Mesendoderm (in vitro differentiated cells): ENCODE measurements around the gene ATXN7L1.
A peak's percentile ranks its signal among the peaks of the same experiment; 100 is the strongest.
"Not testable (repeated sequence)": the region's sequence is repeated elsewhere in the genome, so short reads cannot be mapped to it uniquely, and the experiment has no call there.

Experiments used
- DNase-seq: peaks from one replicate; pipeline ENCODE4 v3.0.0; 2013
- H2AK5ac ChIP-seq: 2 replicates; pipeline ENCODE4 v1.6.1; 2013; ENCODE audit warnings: low read length, inconsistent platforms
- H2BK120ac ChIP-seq: 2 replicates; pipeline ENCODE4 v1.6.1; 2013; ENCODE audit warnings: low read depth, mild to moderate bottlenecking, low read length, moderate library complexity, mixed read lengths
- H2BK15ac ChIP-seq: replicated peaks from 2 replicates; pipeline ENCODE4 v1.6.1; 2013; ENCODE audit warnings: low read depth, mild to moderate bottlenecking, moderate library complexity
- H2BK5ac ChIP-seq: 2 replicates; pipeline ENCODE4 v1.6.1; 2013; ENCODE audit warnings: low read length, inconsistent platforms
- H3K18ac ChIP-seq: 2 replicates; pipeline ENCODE4 v1.6.1; 2013; ENCODE audit warnings: mild to moderate bottlenecking, low read length, mixed read lengths
- H3K23ac ChIP-seq: one replicate; pipeline ENCODE4 v1.6.1; 2013; ENCODE audit warnings: low read length
- H3K27ac ChIP-seq: 2 replicates; pipeline ENCODE4 v1.5.1; 2013; ENCODE audit warnings: low read depth, mild to moderate bottlenecking, inconsistent platforms, low read length, moderate library complexity
- H3K27me3 ChIP-seq: 2 replicates; pipeline ENCODE4 v1.6.1; 2013; ENCODE audit warnings: low read length, control low read depth, mild to moderate bottlenecking, inconsistent platforms; ENCODE audit not compliant: insufficient read depth, poor library complexity
- H3K36me3 ChIP-seq: 2 replicates; pipeline ENCODE4 v1.6.1; 2013; ENCODE audit warnings: low read length, inconsistent platforms; ENCODE audit not compliant: control insufficient read depth, insufficient read depth
- H3K4ac ChIP-seq: one replicate; pipeline ENCODE4 v1.6.1; 2013; ENCODE audit warnings: low read depth, mild to moderate bottlenecking, low read length, moderate library complexity
- H3K4me1 ChIP-seq: 2 replicates; pipeline ENCODE4 v1.6.1; 2013; ENCODE audit warnings: low read depth, low read length, inconsistent platforms; ENCODE audit not compliant: control insufficient read depth
- H3K4me2 ChIP-seq: 2 replicates; pipeline ENCODE4 v1.6.1; 2013; ENCODE audit warnings: low read length
- H3K4me3 ChIP-seq: 2 replicates; pipeline ENCODE4 v1.5.1; 2013; ENCODE audit warnings: mild to moderate bottlenecking, low read length
- H3K56ac ChIP-seq: one replicate; pipeline ENCODE4 v1.6.1; 2013; ENCODE audit warnings: low read length
- H3K79me1 ChIP-seq: 2 replicates; pipeline ENCODE4 v1.6.1; 2013; ENCODE audit warnings: low read length, inconsistent platforms
- H3K79me2 ChIP-seq: 2 replicates; pipeline ENCODE4 v1.6.1; 2013; ENCODE audit warnings: mild to moderate bottlenecking, low read length; ENCODE audit not compliant: control insufficient read depth, insufficient read depth
- H3K9ac ChIP-seq: 2 replicates; pipeline ENCODE4 v1.6.1; 2013; ENCODE audit warnings: low read length, inconsistent platforms
- H4K5ac ChIP-seq: one replicate; pipeline ENCODE4 v1.6.1; 2013; ENCODE audit warnings: low read length
- H4K8ac ChIP-seq: one replicate; pipeline ENCODE4 v1.6.1; 2013; ENCODE audit warnings: low read depth, mild to moderate bottlenecking, control low read depth, low read length, moderate library complexity
- WGBS: extraction: QIAGEN DNeasy Blood & Tissue Kit; methylation state at CpG from one replicate; pipeline ENCODE4 v1.1.7; 2013; ENCODE audit warnings: low lambda C conversion rate, missing lambda C conversion rate; ENCODE audit not compliant: insufficient coverage; ENCODE audit errors: extremely low coverage; 5-methylcytosine and 5-hydroxymethylcytosine counted together

The ATXN7L1 gene

DNA sequence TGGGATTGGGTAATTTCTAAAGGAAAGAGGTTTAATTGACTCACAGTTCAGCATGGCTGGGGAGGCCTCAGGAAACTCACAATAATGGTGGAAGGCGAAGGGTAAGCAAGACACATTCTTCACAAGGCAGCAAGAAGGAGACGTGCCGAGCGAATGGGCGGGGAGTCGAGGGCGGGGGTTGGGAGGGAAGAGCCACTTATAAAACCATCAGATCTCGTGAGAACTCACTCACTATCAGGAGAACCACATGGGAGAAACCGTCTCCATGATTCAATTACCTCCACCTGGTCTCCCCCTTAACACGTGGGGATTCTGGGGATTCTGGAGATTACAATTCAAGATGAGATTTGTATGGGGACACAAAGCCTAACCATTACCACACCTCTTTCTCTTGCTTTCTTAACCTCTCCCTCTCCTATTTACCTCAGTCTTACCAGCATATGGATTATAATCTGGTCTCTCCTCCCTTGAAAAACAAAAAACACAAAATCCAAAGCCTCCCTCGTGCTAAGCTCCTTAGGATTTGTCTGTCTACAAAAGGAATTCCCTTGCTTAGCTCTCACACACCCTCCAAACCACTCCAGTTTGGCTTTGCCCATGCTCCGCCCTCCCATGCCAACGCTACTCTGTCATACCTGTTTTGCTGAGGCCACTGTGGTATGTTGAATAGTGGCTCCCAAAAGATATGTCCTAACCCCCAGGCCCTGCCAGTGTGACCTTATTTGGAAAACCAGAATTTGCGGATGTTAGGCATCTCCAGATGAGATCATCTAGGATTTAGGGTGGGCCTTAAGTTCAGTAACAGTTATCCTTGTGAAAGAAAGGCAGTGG lies 275.5 kb downstream of the ATXN7L1 start:
- Histone ChIP-seq H3K27me3 (no peaks in the 10 kb centered on the region), H2BK120ac (no peak overlapping the region), H3K23ac (no peak overlapping the region), H2BK5ac (no peak overlapping the region), H3K4me3 (no peak overlapping the region), H3K56ac (no peak overlapping the region), H3K18ac (no peak overlapping the region), H3K9ac (no peak overlapping the region), H4K8ac (no peak overlapping the region), H3K36me3 (no peaks in the 10 kb centered on the region), H2BK15ac (no peak overlapping the region), H3K4me2 (no peak overlapping the region), H2AK5ac (no peak overlapping the region), H3K4ac (peak overlapping the region; percentile 24), H3K4me1 (peaks cover 9% of the 10 kb centered on the region), H4K5ac (no peak overlapping the region), H3K27ac (peak overlapping the region; percentile 47), H3K79me1 (no peaks in the 10 kb centered on the region), H3K79me2 (no peaks in the 10 kb centered on the region)
- peak; percentile 95 for DNase-seq
- WGBS: no CpG with 5 or more reads among the region's 14 CpGs

DNA sequence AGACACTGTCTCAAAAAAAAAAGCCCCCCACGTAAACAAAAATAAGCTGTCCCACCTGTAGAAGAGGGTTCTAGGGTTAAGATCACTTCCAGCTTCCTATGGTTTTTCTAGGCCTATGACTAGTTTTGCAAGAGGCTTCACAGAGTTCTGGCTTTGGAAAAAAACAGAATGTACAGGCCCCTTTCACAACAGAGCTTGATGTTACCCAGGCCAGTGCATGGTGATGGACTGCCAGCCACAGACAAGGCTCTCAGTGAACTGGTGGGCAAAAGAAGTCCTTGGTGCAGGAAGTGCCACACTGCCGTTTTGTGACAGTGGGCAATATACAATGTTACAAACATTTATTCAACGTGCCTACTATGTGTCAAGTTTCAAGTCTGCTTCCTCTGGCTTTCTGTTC lies 276.8 kb downstream of the ATXN7L1 start:
- peak overlapping the region; percentile 17 for H3K56ac ChIP-seq
- no peak overlapping the region for H3K27ac ChIP-seq
- WGBS: no CpG with 5 or more reads among the region's 3 CpGs
- peaks cover 9% of the 10 kb centered on the region for H3K4me1 ChIP-seq
- DNase-seq: no peak
- H2BK120ac ChIP-seq: no peak overlapping the region
- H3K18ac ChIP-seq: no peak overlapping the region
- no peak overlapping the region for H3K4me2 ChIP-seq
- no peak overlapping the region for H4K5ac ChIP-seq
- no peak overlapping the region for H3K9ac ChIP-seq
- H2BK5ac ChIP-seq: no peak overlapping the region
- H3K4me3 ChIP-seq: no peak overlapping the region
- H3K79me1 ChIP-seq: no peaks in the 10 kb centered on the region
- no peak overlapping the region for H4K8ac ChIP-seq
- no peak overlapping the region for H2BK15ac ChIP-seq
- H3K23ac ChIP-seq: no peak overlapping the region
- H3K4ac ChIP-seq: no peak overlapping the region
- no peaks in the 10 kb centered on the region for H3K27me3 ChIP-seq
- H3K79me2 ChIP-seq: no peaks in the 10 kb centered on the region
- H3K36me3 ChIP-seq: no peaks in the 10 kb centered on the region
- no peak overlapping the region for H2AK5ac ChIP-seq

DNA sequence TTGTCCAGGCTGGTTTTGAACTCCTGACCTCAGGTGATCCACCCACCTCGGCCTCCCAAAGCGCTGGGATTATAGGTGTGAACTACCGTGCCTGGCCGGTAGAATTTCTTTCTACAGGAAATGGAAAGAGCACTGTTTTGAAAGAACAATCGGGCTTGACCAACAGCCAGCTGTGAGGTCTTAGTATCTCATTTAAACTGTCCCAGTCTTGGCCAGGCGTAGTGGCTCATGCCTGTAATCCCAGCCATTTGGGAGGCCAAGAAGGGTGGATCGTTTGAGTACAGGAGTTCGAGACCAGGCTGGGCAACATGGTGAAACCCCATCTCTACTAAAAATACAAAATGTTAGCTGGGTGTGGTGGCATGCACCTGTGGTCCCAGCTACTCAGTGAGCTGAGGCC lies 277.3 kb downstream of the ATXN7L1 start:
- DNase-seq, H3K4ac ChIP-seq, H3K4me3 ChIP-seq, H3K27ac ChIP-seq, H3K23ac ChIP-seq, H3K9ac ChIP-seq, H3K79me2 ChIP-seq, H4K5ac ChIP-seq, H3K36me3 ChIP-seq, H2BK5ac ChIP-seq, H3K27me3 ChIP-seq, H2AK5ac ChIP-seq, H3K4me2 ChIP-seq, H2BK15ac ChIP-seq, H4K8ac ChIP-seq, H3K56ac ChIP-seq, H3K4me1 ChIP-seq, H3K18ac ChIP-seq, H3K79me1 ChIP-seq, H2BK120ac ChIP-seq: not testable (repeated sequence)
- WGBS: no CpG with 5 or more reads among the region's 8 CpGs

DNA sequence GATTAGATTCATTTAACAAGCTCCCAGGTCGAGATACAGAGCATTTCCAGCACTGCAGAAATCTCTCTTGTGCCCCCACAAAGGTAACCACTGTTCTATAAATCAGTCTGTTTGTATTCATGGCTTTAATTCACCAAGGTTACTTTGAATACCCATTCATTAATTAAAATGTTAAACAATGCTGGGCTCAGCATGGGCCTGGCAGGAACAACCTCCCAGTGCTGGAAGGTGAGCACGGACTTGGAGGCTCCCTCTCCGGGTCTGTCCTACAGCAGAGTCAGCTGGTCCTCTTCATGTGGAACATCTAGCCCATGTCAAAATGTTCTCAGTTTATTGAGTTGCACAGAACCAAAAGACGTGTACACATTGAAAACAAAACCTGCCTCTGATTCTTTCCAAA lies 279.5 kb downstream of the ATXN7L1 start:
- Histone ChIP-seq H3K18ac (no peak overlapping the region), H2BK5ac (no peak overlapping the region), H2AK5ac (no peak overlapping the region), H3K27me3 (no peaks in the 10 kb centered on the region), H3K4me2 (no peak overlapping the region), H4K5ac (no peak overlapping the region), H3K79me1 (no peaks in the 10 kb centered on the region), H3K9ac (no peak overlapping the region), H3K27ac (no peak overlapping the region), H3K4ac (no peak overlapping the region), H3K79me2 (no peaks in the 10 kb centered on the region), H3K4me1 (peaks cover 9% of the 10 kb centered on the region), H3K4me3 (no peak overlapping the region), H2BK120ac (no peak overlapping the region), H2BK15ac (no peak overlapping the region), H4K8ac (no peak overlapping the region), H3K23ac (no peak overlapping the region), H3K36me3 (no peaks in the 10 kb centered on the region), H3K56ac (no peak overlapping the region)
- no CpG with 5 or more reads among the region's 4 CpGs for WGBS
- peak; percentile 33 for DNase-seq

DNA sequence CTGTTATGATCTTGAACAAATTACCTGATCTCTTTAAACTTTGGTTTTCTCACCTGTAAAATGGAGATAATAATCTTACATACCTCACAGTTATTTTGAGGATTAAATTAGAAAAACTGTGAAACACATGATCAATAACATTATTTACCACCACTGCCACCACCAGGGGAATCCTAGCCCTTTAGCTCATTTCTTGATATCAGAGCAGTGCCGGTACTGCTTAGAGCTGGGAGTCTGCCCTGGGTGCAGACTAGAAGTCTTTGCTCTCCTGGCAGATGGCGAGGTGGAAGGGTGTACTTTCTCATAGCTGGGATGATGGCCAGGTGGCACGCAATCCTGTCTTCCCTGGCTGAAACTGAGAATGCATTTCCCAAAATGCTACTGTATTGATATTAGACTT lies 282.4 kb downstream of the ATXN7L1 start:
- Histone ChIP-seq H3K36me3 (no peaks in the 10 kb centered on the region), H4K5ac (no peak overlapping the region), H2BK5ac (no peak overlapping the region), H4K8ac (no peak overlapping the region), H3K9ac (no peak overlapping the region), H3K27ac (no peak overlapping the region), H2BK120ac (no peak overlapping the region), H3K4me2 (no peak overlapping the region), H3K4ac (no peak overlapping the region), H3K4me3 (no peak overlapping the region), H3K56ac (no peak overlapping the region), H3K79me2 (no peaks in the 10 kb centered on the region), H3K23ac (no peak overlapping the region), H3K27me3 (no peaks in the 10 kb centered on the region), H3K18ac (no peak overlapping the region), H2AK5ac (no peak overlapping the region), H3K79me1 (no peaks in the 10 kb centered on the region), H3K4me1 (peaks cover 4% of the 10 kb centered on the region), H2BK15ac (no peak overlapping the region)
- no peak for DNase-seq
- WGBS: no CpG with 5 or more reads among the region's 3 CpGs

DNA sequence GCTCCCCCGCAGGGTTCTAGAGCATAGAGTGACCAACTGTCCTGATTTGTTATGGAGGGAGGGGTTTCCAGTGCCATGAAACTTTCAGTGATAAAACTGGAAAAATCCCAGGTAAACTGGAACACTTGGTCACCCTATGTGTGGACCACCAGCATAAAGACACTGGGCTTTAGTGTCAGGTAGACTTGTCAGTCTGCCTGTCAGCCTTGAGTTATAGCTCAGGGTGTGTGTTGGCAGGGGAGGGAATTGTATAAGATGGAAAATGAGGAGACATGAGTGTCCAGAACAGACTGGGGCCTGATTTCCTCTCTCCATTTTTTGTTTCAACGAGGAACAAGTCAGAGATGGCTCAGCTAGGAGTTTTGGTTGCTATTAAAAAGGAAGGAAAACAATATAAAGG lies 284.9 kb downstream of the ATXN7L1 start:
- no peak for DNase-seq
- H3K4me2 ChIP-seq: no peak overlapping the region
- no peaks in the 10 kb centered on the region for H3K79me1 ChIP-seq
- H3K4me3 ChIP-seq: no peak overlapping the region
- H4K5ac ChIP-seq: no peak overlapping the region
- no peak overlapping the region for H3K27ac ChIP-seq
- H3K23ac ChIP-seq: no peak overlapping the region
- no peak overlapping the region for H2BK120ac ChIP-seq
- no peak overlapping the region for H2BK5ac ChIP-seq
- H3K27me3 ChIP-seq: no peaks in the 10 kb centered on the region
- no peak overlapping the region for H3K4ac ChIP-seq
- H3K9ac ChIP-seq: no peak overlapping the region
- H3K36me3 ChIP-seq: no peaks in the 10 kb centered on the region
- no peak overlapping the region for H3K56ac ChIP-seq
- no peaks in the 10 kb centered on the region for H3K79me2 ChIP-seq
- H4K8ac ChIP-seq: no peak overlapping the region
- H3K18ac ChIP-seq: no peak overlapping the region
- no peak overlapping the region for H2AK5ac ChIP-seq
- peaks cover 2% of the 10 kb centered on the region for H3K4me1 ChIP-seq
- H2BK15ac ChIP-seq: no peak overlapping the region
- WGBS: no CpG with 5 or more reads among the region's 2 CpGs
